Hematopoietic multipotent progenitor cell treated with erythropoietin and hydrocortisone succinate and interleukin-3 and kit ligand, for 6 days (in vitro differentiated cells): ENCODE results near the gene TESMIN.

Experiments used
- DNase-seq: peaks from one replicate; pipeline ENCODE4 v3.0.0-alpha.2; 2015

TESMIN gene

DNA sequence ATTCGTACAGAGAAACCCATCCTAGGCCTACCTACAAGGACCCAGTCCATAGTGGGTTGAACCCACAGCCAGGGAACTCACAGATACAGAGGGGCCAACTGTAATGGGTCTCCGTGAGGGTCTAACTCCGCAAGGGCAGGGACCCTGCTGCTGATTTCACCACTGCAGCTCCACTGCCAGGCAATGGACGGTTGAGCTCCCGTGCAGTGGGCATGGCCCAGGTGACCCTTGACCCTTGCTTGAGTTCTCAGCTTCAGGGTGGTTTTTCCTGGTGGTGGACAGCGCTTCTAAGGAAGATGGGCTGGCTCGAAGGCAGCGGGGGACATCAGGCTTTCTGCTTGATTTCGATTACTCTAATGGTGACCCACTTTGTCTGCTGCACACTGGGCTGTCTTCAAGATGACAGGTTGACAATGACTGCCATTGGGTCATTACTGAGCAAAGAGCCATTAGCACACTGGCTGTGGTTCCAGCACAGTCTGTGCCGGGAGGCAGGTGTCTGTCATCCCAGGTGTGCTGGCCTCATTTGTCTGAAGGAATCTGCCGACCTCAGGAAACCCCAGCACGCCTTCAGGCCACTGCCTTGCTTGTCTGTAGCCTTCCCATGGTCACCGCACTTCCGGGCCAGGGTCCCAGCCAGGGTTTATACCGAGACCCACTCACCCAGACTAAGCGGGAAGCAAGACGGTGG is 70.6 kb downstream of the TESMIN start:
- DNase-seq, result no peak

- DNase-seq, result no peak
These were observed 73.3 kb downstream of the TESMIN start for GRCh38 chr11:68678031-68678441.

DNA sequence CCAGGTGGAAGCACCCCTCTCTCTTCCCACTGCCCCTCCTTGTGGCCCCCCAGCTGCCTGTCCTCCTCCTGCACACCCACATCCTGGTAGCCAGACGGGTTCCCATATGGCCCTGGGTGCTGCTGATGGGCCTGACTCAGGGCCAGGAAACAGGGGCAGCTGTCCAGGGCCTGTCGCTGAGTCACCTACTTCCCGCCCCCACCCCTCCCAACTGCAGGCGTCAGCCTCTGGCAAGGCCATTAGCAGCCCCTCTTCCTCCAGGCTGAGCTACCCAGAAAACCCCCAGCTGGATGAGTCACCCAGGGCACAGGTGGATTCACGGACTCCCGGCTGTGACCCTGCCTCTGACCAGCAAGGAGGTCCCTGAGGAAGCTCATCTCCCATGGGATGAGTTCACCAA is 73.9 kb downstream of the TESMIN start:
- DNase-seq, result no peak

GRCh38 chr11:68674461-68674860 is 76.9 kb downstream of the TESMIN start:
- no peak for DNase-seq

DNA sequence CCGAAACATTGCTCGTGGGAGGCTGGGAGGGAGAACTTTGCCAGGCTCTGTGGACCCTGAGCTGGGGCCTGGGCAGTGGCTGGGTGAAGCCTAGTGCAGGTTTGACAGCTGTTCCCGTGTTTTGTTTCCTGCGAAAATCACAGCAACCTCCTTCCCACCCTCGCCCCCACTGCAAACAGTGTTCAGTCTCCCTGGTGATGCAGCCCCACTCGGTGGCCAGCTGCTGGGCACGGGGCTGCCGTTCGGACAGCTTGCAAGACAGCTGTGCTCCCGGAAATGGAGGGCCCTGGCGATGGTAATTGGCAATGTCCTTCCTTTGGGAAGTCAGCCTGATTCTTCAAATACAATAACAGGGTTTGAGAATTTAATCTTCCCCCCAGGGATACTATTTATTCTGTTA is 77.3 kb downstream of the TESMIN start:
- DNase-seq, result no peak

GRCh38 chr11:68673306-68673945 is 77.9 kb downstream of the TESMIN start:
- no peak for DNase-seq

DNA sequence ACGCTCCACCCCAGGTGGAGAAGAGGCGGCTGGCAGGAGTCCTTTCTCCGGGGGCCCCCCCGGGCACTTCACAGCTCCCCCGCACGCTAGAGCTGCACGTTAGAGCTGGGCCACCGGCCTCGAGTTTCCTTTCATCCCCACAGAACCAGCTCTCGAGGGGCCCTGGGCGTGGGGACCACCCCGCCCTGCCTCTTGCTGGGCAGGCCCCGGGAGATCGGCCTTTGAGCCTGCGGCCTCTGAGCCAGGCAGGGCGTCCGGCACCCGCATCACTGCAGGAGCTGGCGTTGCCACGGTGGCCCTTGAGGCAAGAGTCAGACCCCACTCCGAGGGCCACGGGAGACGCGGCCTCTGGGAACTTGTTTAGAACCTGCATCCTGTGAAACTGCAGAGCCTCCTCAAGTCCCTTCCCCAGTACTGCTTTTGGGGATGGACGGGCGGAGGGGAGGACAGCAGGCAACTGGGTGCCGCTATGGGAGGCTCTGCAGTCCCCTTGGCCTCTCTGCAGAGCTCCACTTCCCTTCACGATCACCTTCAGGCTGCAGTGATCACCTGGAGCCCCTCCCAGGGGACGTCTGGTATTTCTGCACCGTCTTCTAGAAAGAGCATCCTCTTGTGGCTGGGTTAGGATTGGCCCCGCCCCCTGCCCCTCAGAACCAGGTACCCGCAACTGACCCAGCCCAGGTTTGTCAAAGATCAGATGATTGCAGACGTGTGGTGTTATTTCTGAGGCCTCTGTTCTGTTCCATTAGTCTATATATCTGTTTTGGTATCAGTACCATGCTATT is 80.9 kb downstream of the TESMIN start:
- no peak for DNase-seq

DNA sequence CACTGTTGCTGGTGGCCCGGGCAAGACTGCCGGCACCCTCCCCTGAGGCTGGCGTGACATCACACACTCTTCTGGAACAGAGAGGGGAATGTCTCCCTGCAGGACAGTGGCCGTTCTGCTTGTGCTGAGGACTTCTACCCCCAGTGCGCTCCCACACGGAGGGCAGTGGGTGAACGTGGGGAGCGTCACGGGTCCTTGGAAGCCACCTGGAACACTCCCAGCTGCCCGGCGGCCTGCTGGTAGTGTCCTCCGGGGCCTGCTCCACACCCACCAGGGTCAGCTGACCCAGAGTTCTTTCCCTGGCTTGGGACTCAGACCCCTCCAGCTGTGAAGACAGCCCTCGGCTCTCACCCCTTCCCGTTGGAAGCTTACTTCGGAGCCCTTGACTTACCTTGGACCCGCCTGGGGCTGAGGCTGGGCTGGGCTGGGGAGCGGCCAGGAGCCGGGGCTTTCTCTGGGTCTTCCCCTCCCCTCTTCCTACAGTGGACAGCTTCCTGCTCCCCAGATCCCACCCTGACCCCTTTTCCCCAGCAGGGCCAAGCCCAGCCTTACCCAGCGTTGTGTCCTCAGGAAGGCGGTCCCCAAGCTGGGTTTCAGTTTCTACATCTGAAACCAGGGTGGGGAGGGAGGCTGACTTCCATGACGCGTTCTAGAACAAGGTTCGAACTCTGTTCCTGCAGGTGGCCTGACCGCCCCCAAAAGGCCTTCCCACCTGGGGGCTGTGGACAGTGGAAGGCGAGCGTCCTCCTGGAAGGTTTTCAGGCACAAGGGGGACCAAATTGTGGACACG is 81.8 kb downstream of the TESMIN start:
- DNase-seq, result no peak

DNA sequence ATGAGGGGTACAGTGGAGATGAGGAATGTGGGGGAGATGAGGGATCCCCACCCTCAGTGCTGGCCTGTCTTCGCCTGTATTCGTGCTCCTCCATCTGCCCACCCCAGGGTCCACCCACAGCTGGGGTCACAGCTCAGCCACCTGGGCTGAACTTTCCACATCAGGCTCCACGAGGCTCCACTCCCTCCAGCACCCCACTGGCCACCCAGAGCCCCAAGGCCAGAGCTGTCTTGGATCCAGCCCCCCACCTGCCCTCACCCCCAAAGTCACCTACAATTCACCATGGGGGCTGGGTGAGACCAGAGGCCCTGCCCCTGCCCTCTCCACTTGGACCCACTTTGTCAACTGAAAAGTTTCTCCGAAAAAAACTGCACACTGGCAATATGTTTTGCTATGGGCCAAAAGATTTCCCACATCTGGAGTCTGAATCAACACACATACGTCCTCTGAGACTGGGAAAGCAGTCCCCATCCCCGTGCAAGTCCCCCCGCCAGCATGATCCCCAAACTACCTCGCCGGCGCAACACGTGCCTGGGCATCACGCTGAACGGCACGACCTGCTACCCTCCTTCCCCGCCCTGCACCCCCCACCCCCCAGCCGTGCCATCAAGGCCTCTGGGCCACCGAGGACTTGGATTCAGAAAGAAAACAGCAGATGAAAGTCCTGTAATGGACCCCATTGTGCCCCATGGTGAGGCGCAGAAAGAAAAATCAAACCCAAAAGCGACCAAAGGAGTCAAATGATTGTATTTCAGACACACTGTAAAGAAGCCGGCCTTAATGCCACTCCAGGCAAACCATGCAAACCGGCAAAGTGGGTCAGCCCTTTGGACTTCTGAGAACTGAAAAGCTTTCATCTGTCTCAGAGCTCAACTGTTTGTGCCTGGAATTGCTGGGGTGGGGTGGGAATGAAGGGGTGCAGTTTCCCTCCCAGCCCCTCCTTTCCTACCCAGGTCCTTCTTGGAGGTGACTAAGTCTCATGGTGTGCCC is 83.5 kb downstream of the TESMIN start:
- no peak for DNase-seq

GRCh38 chr11:68666849-68667248 is 84.5 kb downstream of the TESMIN start:
- DNase-seq, result no peak

DNA sequence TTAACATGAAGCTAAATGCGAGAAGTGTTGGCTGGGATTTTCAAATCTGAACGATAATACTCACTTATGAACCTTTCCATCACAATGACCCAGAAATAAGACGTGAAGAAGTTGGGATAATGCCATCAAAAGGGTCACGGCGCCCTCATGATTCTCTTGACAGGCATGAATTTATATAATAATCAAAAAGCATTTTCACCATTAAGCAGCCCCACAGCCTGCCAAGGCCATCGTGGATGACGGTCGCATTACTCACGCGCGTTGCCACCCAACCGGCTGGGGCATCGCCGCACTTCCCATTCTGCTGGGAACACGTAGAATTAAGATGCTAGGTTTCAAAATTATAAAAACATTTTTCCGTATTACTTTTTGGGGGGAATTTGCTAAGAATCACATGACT is 85.9 kb downstream of the TESMIN start:
- DNase-seq, result no peak

DNA sequence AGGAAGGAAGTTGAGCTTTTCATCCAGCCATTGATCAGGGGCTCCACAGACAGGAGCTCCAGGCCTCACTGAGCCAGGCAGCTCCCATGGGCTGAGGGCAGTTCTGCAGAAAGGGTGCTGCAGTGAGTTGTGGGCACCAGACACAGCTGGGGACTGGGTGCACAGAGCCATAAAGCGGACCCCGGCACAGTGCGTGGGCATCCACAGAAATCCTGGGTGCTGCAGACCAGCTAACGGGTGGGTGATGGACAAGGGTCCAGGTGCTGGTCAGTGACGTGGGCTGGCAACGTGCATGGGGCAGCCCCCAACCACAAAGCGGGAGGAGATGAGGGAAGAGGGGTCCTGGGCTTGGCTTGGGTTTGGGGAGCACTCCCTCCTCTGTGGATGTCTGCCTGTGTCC is 86.4 kb downstream of the TESMIN start:
- no peak for DNase-seq

GRCh38 chr11:68664141-68664540 is 87.2 kb downstream of the TESMIN start:
- no peak for DNase-seq

DNA sequence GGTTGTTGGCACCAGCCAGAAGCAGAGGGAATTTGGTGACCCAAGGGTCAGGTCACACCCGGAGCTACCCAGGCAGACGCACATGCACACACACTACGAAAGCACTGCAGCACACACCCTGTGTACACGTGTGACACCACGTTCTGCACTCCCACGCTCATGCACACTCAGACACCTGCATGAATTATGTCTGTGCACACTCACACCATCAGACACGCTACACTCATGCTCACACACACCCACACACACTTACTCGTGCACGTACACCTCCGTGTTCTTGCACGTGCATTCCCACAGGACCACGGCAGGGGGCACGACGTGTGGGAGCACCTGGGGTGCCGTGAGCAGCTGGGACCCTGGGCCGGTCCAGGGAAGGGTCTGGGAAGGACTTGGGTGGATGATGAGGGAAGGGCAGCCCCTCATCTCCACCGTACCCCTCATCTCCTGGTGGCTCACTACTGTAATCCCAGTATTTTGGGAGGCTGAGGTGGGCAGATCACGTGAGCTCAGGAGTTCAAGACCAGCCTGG is 87.8 kb downstream of the TESMIN start:
- DNase-seq, result no peak

DNA sequence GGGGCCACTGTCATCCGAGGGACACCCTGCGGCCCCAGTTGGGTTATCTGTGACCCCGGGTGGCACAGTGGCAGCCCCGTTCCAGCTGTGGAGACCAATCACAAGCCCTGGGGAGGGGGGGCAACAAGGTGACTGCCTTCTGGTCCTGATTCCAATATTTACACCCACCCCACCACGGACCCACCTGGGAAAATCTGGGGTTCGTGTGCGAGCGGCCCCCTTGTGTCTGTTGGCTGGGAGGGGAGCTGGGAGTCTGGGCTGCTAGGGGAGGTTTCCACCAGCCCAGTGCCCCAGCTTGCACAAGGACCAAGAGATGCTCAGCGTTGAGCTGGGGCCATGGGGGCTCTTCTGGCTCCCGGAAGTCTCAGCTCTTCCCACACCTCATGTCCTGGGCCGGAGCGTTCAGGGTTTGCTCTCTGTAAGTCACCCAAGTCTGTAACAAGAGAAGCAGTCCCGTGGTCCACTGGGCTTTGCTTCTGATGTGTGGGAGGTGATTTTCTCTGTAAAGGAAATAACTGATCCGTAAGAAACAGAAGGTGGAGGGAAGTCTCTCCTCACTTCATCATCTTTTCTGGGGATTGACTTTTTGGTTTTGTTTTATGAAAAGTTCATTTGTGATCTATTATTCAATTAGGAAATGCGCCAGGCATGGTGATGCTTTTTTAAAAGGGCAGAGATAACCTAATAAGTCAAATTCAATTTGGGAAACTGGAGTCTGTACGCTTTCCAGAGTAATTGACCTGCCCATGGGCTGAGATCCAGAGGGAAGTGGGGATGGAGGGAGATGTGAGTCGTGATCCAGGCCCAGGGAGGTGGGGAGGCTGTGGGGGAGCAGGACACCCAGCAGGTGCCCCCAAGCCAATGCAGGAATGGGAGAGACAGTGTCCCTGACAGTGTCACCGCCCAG is 89.4 kb downstream of the TESMIN start:
- no peak for DNase-seq

DNA sequence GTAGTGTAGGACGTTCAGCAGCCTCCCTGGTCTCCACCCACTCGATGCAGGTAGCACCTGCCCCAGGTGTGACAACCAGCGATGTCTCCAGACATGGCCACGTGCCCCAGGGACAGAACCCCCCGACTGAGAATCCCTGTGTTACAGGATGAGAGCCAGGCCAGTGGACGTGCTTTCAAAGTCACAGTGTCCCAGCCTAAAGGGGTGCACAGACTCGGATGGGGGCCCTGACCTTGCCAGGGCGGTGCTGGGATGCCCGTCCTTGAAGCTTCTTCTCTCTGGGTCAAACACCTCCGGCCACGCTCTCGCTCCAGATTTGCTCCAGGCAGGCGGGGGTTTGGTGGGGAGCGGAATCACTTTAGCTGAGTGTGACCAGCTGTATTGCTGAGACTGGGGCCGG is 90.3 kb downstream of the TESMIN start:
- no peak for DNase-seq

GRCh38 chr11:68660066-68660810 is 91.1 kb downstream of the TESMIN start:
- DNase-seq, result no peak

- DNase-seq, result peak; percentile 40
These were observed 92.0 kb downstream of the TESMIN start for GRCh38 chr11:68659158-68659921.

DNA sequence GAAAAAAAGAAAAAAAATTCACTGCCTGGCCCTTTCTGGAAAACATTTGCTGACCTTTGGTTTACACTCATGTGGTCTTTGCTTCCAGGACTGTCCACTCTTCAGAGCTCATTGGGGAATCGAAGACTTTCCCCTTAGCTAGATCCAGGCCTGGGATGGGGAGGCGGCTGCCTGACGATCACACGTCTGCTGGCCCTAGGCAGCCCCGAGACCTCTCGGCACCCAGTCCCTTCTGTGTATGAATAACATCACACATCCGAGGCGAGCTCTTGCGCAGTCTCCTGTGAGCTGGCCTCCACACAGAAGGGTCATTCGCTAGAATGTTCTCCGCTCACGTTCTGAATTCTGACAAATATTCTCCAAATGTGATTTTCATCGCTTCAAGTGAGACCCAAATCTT is 92.7 kb downstream of the TESMIN start:
- DNase-seq, result no peak
